Fibroblast of peridontal ligament (primary cell): ENCODE measurements around the gene ME3.
A peak's percentile ranks its signal among the peaks of the same experiment; 100 is the strongest.
"Not testable (repeated sequence)": the region's sequence is repeated elsewhere in the genome, so short reads cannot be mapped to it uniquely, and the experiment has no call there.

Experiments used
- DNase-seq: peaks from one replicate; pipeline ENCODE4 v3.0.0-alpha.2; 2010; ENCODE audit errors: extremely low read depth

ME3 gene

GRCh38 chr11:86621854-86622253, 50.6 kb downstream of the ME3 start:
- DNase-seq, result no peak

DNA sequence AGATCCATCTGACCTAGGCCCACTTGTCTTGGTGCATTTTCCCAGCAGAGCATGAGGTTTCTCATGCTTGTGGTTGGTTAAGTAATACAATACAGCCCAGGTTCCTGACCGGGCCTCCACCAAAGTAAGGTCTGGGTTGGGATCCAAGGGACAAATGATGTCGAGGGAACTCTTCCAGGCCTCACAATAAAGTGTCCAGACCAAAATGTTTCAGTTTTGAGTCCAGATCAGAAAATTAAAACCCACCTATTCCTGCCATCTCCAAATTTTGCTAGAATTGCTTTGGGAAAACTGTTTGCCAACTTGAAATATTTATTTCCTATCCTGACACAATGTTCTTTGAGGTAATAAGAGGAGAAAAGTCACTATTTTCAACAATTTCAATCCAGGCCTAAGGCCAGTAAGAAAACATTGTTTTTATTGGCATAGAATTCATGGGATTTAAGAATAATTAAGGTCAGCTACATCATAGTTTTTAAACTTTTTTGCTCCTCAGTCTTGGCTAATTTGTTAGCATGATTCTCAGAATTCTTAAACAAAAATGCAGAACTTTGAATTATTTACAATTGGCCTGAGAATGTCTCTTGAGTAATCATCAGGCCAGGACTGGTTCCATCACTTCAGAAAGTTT, 51.4 kb downstream of the ME3 start:
- peak; percentile 97 for DNase-seq

GRCh38 chr11:86619428-86619827, 53.0 kb downstream of the ME3 start:
- DNase-seq, result not testable (repeated sequence)

DNA sequence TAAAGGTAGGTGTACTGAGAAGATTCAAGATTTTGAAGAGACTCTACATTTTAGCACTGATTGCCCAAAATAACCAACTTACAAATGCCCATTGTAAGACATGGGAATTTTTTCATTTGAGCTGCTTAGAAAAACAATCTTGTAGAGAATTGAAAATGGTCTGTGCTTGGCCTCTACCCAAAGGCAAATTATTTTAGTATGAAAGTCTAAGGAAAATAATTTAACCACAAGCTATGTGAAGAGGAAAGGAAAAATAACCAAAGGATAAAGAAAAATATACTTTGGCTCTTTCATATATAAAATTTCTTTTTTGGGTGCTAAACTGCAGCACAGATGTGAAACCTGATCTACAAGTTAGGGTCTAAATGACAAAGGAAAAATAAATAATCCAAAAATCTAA, 54.9 kb downstream of the ME3 start:
- DNase-seq, result peak; percentile 94

GRCh38 chr11:86615487-86615886, 56.9 kb downstream of the ME3 start:
- no peak for DNase-seq

DNA sequence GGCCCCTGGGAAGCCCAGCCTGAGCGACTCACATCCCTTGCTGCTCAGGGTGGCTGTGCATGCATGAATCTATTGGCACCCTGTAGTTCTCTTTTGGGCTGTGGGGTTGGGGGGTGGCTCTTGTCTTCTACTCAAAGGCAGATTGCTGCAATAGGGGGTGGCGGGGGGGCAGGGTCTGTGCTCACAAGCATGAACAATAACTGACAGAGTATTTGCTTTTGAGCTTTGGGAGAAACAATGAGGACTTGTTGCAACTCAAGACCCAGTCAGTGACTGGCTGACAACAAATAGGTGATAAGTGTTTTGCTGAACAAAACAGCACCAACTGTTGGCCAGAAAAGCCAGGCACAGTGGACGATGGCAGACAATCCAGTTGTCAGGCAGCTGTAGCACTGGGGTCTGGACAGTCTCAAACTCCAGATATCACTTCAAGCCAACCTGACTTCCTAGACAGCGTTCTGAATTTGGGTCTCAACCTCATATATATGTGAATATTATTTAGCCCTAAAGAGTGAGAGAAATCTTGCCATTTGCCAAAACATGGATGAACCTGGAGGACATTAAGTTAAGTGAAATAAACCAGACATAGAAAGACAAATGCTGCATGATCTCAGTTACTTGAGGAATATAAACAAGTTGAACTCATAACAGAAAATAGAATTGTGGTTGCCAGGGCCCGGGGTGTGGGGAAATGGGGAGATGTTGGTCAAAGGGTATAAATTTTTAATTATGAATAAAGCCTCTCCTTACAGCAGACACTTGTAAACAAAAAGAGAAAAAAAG, 61.7 kb downstream of the ME3 start:
- no peak for DNase-seq

GRCh38 chr11:86608251-86608799, 64.1 kb downstream of the ME3 start:
- peak; percentile 84 for DNase-seq

- DNase-seq, result peak; percentile 36
These were observed 65.5 kb downstream of the ME3 start for GRCh38 chr11:86606836-86607481.

DNA sequence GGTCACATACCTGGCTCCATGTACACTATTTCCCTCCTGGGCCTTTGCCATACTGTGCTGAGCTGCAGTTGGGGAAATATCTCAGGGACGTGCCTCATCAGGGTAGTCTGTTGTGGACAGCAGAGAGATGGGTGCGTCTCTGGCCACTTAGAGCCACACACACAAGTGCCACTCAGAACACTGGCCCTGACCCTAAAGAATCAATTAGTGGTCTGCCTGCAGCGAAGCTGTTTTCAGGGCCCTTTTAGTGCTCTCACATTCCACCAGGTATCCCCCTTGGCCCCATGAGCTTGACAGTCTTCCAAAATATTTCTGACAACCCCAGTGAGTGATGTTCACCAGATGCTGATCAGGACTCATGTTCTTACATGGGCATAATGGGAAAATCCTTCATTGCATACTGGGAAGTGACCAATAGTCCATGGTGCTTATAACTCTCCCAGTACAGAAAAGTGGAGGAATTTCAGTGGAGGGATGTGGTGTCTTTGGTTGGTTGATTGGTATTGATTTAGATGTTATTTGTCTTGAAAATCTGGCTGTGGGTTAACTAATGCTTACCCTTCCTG, 66.1 kb downstream of the ME3 start:
- DNase-seq, result no peak

- no peak for DNase-seq
These were observed 75.4 kb downstream of the ME3 start for GRCh38 chr11:86596861-86597586.

GRCh38 chr11:86595955-86596354, 76.5 kb downstream of the ME3 start:
- no peak for DNase-seq

GRCh38 chr11:86595451-86595850, 77.0 kb downstream of the ME3 start:
- DNase-seq, result no peak

DNA sequence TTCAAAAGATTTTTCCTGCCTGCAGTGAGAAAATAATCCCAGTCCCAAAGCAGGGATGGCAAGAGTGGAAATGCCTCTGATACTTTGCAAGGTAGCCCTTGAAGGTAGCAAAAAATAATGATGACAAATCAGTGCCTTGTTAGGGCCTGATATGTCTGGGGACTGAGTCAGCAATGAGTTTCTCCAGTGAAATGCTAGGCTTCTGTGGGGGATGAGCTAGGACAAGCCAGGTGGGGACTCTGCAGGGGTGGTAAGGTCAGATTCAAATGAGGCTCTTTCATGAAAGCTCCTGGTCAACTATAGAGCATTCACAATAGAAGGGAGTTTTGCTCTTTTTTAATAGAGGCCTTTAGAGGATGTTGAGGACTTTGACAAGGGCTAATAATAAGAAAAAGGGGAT, 77.7 kb downstream of the ME3 start:
- DNase-seq, result no peak

DNA sequence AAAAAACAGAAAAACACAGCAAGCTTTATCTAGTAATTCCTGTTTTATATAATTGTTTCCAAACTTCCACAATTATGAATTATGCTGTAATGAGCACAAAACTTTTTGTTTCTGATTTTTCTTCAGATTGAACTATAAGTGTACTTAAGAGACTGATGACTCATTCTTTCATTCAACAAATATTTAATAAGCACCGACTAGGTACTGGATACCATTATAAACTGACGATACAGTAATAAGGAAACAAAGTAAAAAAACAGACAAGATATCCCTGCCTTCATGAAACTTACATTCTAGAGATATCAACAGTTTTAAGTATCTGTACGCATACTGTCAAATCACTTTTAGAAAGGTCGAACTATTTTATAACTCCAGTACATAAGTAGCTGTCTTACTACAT, 78.6 kb downstream of the ME3 start:
- no peak for DNase-seq

GRCh38 chr11:86592659-86593451, 79.6 kb downstream of the ME3 start:
- peak; percentile 55 for DNase-seq

DNA sequence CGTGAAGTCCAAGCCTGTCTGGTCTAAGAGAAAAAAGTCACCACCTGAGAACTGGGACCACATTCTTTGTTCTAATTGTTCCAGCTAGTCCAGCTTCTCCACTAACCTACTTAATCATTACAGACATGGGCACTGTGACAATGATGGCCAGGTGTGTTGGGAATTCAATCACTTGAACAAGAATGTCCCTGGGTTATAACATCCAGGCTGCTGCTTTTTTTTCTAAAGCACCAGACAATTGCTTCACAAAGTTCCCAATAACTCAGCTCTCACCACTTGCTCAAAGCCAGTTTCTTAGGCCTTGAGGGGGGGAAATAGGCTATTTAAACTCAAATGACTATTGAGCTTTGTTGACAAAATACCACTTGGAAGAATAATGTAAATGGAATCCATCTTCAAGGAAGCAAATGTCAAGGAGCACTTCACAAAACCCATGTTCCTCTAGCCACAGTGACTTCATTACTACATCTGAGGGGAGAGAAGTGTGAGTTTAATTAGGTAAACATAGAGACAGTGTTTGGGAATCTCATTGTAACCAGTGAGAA, 80.3 kb downstream of the ME3 start:
- DNase-seq, result peak; percentile 26

- no peak for DNase-seq
These were observed 80.8 kb downstream of the ME3 start for GRCh38 chr11:86591631-86592030.

DNA sequence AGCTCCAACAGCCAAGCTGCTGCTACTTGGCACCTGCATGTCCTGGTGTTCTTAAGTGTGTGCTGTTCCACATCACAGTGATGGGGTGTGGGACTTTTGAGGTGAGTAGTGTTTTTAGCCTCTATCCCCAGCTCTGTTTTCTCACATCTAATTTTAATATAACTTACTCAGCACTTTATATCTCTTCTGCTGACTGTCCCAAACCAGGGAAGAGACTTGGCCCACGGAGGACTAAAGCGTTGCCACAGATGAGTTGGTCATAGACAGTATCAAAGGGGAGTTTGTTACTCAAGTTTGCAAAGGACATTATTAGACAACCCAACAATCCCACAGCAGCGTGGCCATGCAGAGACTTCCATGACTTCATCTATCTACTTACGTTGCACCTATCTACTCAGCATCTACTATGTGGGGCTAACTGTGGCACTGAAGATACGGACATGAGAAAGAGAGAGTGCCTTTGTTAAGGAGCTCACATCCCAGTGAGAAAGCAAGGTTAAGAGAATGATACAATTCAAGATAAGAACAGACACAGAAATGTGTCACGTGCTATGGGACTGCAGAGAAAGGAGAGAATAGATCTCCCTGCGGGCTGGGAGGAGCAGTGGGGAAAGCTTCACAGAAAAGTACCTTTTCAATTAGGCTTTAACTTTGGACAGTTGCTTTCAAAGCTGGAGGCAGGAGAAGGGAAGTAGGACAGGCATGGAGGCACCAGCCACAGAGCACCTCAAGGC, 82.4 kb downstream of the ME3 start:
- DNase-seq, result no peak

- DNase-seq, result no peak
These were observed 83.2 kb downstream of the ME3 start for GRCh38 chr11:86589204-86589603.

DNA sequence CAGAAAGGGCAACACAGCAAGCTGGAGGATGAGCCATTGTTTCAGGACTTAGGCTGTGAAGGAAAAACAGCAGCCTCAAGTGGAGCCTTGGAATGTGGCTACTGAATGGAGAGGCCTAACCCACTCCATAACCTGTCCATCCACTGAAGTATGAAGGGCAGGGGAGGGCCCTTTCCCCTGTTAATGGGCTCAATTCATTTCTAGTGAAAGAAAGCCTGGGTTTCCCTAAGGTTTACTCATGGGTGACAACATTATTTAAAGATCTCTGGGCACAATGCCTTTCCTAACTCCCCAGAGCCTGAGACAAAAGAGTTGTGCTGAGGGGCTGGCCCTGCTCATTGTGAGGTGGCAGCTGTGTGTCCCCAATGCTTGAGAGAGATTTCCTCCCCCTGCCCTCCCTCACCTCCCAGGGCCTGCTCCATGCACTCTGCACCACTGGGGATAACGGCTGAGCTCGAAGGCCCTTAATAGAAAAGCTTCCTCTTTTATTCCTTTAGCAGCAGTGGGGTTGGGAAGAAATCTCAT, 83.8 kb downstream of the ME3 start:
- DNase-seq, result no peak
